Ectodermal cell (in vitro differentiated cells): ENCODE data around the gene C9orf43.
"Not testable (repeated sequence)": the region's sequence is repeated elsewhere in the genome, so short reads cannot be mapped to it uniquely, and the experiment has no call there.

Experiments
- H3K27ac ChIP-seq: 2 replicates; pipeline ENCODE4 v1.7.0; 2013; ENCODE audit warnings: mild to moderate bottlenecking, low read depth, low read length; ENCODE audit not compliant: insufficient read depth, poor library complexity, severe bottlenecking
- H3K27me3 ChIP-seq: 2 replicates; pipeline ENCODE4 v1.7.0; 2013; ENCODE audit warnings: mild to moderate bottlenecking, low read length; ENCODE audit not compliant: insufficient read depth, control insufficient read depth, poor library complexity, severe bottlenecking
- H3K36me3 ChIP-seq: one replicate; pipeline ENCODE4 v1.7.0; 2013; ENCODE audit warnings: low read length; ENCODE audit not compliant: control insufficient read depth, insufficient read depth
- H3K4me1 ChIP-seq: one replicate; pipeline ENCODE4 v1.7.0; 2013; ENCODE audit warnings: low read length; ENCODE audit not compliant: control insufficient read depth, insufficient read depth
- H3K4me3 ChIP-seq: 2 replicates; pipeline ENCODE4 v1.7.0; 2013; ENCODE audit warnings: low read depth, low read length, control low read depth; ENCODE audit not compliant: insufficient read depth
- H3K9me3 ChIP-seq: 2 replicates; pipeline ENCODE4 v1.7.0; 2013; ENCODE audit warnings: mild to moderate bottlenecking, low read length, moderate library complexity; ENCODE audit not compliant: control insufficient read depth
- WGBS, 2 experiments: methylation state at CpG; one replicate each; pipeline ENCODE4 v1.1.7; 2013; ENCODE audit warnings: missing lambda C conversion rate in 2 of 2; 5-methylcytosine and 5-hydroxymethylcytosine counted together

The C9orf43 gene

DNA sequence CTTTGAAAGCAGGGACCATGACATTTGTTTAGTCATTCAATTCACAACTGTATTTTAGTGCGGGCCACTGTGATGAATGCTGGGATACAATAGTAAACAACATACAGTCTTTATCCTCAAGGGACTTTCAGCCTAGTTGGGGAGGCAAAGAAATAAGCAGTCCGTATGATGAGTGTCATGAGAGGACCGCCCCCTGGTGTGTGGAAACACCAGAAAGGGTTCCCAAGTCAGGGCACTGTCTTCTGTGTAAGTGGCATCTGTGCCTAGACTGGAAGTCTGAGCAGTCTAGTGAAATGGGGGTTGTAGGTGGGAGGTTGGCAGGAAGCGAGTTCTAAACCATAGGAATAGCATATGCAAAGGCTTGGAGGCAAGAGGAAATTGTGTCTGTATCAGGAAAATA, 6.8 kb downstream of the C9orf43 start:
- Histone ChIP-seq H3K36me3 (no peaks in the 10 kb centered on the region), H3K9me3 (no peaks in the 10 kb centered on the region), H3K4me3 (no peak overlapping the region), H3K27ac (no peak overlapping the region), H3K4me1 (no peaks in the 10 kb centered on the region), H3K27me3 (no peaks in the 10 kb centered on the region)
- whole genome bisulfite sequencing, 2 experiments = 90% methylated on average over 4 of the region's 4 CpGs

DNA sequence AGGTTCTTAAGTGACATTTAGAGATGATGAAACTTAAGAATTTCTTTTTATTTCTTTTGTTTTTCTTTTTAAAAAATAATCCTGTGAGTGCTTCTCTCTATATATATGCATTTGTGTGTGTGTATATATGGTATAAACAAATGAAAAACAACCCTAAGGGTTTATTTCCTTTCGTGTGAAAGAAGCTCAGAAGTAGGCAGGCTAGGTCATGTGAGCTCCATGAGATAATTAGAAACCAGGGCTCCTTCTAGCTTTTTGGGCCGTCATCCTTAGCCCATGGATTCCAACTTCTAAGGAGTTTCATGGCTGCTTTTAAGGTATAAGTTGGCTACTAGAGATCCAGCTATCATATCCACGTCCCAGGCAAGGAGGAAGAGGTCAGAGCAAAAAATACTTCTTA, 11.2 kb downstream of the C9orf43 start:
- Histone ChIP-seq H3K4me1 (peaks cover 4% of the 10 kb centered on the region), H3K27ac (no peak overlapping the region), H3K36me3 (no peaks in the 10 kb centered on the region), H3K9me3 (no peaks in the 10 kb centered on the region), H3K4me3 (no peak overlapping the region), H3K27me3 (no peaks in the 10 kb centered on the region)
- WGBS, 2 experiments = 87 to 89% methylated on average over 3 of the region's 3 CpGs

DNA sequence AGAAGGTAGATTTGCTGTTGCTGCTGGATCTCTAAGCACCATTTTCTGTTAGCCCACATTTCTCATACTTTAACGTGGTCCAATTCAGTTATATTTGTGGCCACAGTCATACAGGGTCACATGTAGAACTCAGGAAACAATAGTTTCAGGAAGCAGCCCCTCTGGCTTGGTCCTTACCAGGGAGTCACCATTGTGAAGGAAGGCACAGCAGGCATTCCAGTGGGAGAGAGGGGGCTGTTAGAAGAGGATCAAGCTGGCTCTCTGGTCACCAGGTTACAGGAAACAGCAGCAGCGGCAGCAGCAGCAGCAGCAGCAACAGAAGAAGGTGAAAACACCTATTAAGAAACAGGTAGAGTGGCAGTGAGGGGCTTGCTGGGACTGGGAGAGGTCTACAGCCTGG, 14.5 kb downstream of the C9orf43 start:
- no peaks in the 10 kb centered on the region for H3K27me3 ChIP-seq
- 40 to 42% methylated on average over 2 of the region's 2 CpGs for WGBS, 2 experiments
- no peaks in the 10 kb centered on the region for H3K36me3 ChIP-seq
- H3K9me3 ChIP-seq = no peaks in the 10 kb centered on the region
- H3K27ac ChIP-seq = no peak overlapping the region
- H3K4me1 ChIP-seq = peaks cover 4% of the 10 kb centered on the region
- H3K4me3 ChIP-seq = no peak overlapping the region

DNA sequence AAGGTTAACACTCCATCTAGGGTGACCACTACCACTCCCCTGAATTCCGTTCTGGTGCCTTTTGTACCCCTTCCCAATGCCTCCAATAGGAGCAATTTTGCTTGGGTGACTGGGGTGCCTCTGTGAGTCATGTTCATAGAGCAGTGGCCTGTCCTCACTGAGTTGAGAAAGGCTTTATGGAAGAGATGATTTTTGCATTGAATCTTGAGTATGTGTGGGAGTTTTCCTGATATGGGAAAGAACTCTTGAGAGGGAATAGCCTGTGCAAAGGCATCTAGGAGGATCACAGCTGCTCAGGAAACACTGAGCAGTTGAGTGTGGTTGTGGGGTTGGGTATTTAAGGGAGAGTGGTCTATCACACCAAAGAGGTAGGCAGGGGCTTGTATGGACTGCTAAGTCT, 16.2 kb downstream of the C9orf43 start:
- no peak overlapping the region for H3K27ac ChIP-seq
- no peaks in the 10 kb centered on the region for H3K27me3 ChIP-seq
- H3K36me3 ChIP-seq = no peaks in the 10 kb centered on the region
- H3K4me3 ChIP-seq = no peak overlapping the region
- WGBS, 2 experiments = 50 to 55% methylated on average over 1 of the region's 1 CpG
- peaks cover 4% of the 10 kb centered on the region for H3K4me1 ChIP-seq
- H3K9me3 ChIP-seq = no peaks in the 10 kb centered on the region

DNA sequence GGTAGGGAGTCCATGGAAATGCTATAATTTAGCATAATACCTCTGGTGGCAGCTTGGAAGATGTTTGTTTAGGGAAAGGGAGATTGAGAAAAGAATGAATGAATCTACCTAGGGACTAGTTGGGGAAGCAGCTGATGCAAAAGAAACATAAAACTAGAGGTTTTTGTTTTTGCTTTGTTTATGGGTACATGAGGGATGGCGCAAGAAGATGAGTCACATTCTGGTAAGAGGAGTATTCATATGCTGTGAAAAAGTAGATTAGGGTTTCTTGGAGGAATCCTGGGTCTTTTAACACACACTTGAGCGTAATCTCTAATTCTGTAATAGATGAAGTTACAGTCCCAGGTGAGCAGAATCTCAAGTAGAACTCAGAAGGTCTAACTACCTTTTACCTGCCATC, 17.1 kb downstream of the C9orf43 start:
- Histone ChIP-seq H3K36me3 (no peaks in the 10 kb centered on the region), H3K27ac (no peak overlapping the region), H3K9me3 (no peaks in the 10 kb centered on the region), H3K27me3 (no peaks in the 10 kb centered on the region), H3K4me3 (no peak overlapping the region), H3K4me1 (peaks cover 4% of the 10 kb centered on the region)
- 94 to 95% methylated on average over 2 of the region's 2 CpGs for WGBS, 2 experiments

DNA sequence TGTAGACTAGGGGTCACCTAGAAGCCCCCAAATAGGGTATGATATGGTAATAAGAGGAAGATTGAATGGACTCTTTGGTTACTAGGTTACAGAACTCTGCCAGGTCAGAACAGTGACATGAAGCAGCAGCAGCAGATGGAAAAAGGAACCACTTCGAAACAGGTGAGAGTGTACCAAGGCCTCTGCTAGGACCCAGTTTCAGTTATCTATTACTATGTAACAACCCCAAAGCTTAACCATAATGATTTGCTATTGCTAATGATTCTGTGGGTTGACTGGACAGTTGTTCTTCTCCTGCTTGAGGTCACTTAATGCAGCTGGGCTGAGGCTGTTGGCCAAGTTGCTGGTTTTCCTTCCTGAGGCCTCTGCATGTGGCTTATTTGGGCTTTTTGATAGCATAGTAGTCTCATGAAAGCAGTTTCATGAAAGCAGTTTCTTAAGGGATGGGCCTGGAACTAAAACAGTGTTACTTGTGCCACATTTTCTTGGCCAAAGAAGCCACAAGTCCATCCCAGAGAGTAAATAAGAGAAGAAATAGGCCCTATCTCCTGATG, 17.6 kb downstream of the C9orf43 start:
- H3K27ac ChIP-seq = no peak overlapping the region
- H3K4me1 ChIP-seq = peaks cover 4% of the 10 kb centered on the region
- H3K9me3 ChIP-seq = no peaks in the 10 kb centered on the region
- WGBS, 2 experiments = 80 to 89% methylated on average over 1 of the region's 1 CpG
- no peaks in the 10 kb centered on the region for H3K36me3 ChIP-seq
- H3K27me3 ChIP-seq = no peaks in the 10 kb centered on the region
- H3K4me3 ChIP-seq = no peak overlapping the region

DNA sequence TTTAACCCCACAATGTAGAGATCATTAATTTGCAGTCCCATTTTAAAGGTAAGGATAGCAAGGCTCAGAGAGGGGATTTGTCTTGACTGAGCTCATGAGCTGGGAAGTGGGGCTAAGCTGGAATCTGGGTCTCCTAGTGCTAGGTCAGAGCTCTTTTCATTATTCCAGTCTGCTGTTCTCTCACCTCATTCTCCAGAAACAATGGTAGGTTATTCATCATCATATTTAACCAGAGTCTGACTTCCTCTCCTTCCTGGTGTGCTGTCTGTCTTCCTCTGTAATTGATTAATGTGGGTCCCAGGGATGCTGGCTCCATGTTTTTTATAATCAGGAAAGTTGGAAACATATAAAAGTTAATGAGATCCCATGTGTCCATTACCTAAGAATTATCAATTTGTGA, 20.6 kb downstream of the C9orf43 start:
- no peaks in the 10 kb centered on the region for H3K27me3 ChIP-seq
- H3K4me1 ChIP-seq = no peaks in the 10 kb centered on the region
- no peaks in the 10 kb centered on the region for H3K9me3 ChIP-seq
- no peaks in the 10 kb centered on the region for H3K36me3 ChIP-seq
- H3K27ac ChIP-seq = no peak overlapping the region
- no peak overlapping the region for H3K4me3 ChIP-seq

DNA sequence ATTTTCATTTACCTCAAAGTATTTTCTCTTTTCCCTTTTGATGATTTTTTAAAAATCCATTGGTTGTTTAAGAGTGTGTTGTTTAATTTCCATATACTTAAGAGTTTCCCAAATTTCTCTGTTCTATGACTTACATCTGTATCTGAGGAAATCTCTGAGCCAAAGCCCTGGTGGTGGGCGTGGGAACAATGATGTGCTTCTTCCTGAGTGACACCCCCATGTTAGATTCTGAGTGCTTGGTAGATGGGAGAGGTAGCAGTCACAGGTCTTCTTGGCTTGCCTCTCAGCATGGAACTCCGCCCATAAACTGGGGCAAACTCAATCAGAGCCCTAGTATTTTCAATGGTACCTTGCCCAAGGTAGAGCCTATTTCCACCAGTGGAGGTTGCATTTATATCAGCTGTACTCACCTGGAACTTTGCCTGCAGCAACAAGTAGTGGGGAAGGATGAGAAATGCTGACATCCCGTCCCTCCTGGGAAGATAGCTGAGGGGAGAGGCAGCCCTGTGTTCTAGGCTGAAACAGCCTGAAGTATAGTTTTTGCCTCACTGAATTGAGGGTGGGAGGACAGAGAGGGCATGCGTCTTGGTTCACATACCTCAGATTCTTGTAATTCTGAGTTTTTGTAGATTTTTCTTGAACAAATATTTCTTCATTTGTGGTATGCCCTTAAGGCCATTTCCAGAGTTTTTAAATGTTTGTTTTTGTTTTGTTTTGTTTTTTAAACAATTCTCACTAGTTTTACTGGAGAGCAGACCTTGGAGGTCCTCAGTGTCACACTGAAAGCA, 26.4 kb downstream of the C9orf43 start:
- H3K27ac ChIP-seq = no peak overlapping the region
- H3K36me3 ChIP-seq = no peaks in the 10 kb centered on the region
- H3K4me1 ChIP-seq = no peaks in the 10 kb centered on the region
- no peak overlapping the region for H3K4me3 ChIP-seq
- H3K27me3 ChIP-seq = no peaks in the 10 kb centered on the region
- 88 to 93% methylated on average over 4 of the region's 4 CpGs for WGBS, 2 experiments
- H3K9me3 ChIP-seq = no peaks in the 10 kb centered on the region

DNA sequence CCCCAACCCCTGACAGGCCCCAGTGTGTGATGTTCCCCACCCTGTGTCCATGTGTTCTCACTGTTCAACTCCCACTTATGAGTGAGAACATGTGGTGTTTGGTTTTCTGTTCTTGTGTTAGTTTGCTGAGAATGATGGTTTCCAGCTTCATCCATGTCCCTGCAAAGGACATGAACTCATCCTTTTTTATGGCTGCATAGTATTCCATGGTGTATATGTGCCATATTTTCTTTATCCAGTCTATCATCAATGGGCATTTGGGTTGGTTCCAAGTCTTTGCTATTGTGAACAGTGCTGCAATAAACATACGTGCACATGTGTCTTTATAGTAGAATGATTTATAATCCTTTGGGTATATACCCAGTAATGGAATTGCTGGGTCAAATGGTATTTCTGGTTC, 27.2 kb downstream of the C9orf43 start:
- not testable (repeated sequence) for H3K27me3 ChIP-seq, H3K27ac ChIP-seq, H3K4me3 ChIP-seq, H3K36me3 ChIP-seq, H3K4me1 ChIP-seq, H3K9me3 ChIP-seq
- 83 to 100% methylated on average over 1 of the region's 1 CpG for WGBS, 2 experiments

DNA sequence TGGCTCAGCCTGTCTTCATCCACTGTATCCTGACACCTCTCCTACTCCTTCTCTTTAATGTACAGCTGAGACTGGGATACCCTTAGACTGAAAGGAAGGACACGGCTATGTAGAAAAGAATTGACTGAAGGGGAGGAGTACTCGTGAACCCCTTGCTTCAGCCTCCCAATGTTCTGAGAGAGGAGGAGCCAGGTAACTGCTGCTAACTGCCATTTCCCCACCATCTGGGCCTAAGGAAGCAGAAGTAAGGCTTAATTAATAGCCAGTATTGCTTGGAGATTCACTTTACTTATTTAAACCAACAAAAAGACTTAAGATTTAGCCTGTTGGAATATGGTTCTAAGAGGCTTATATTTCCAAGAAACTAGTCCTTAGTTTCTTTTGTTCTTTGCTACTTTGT, 34.2 kb downstream of the C9orf43 start:
- H3K4me1 ChIP-seq = no peaks in the 10 kb centered on the region
- no peaks in the 10 kb centered on the region for H3K9me3 ChIP-seq
- 89 to 97% methylated on average over 2 of the region's 2 CpGs for WGBS, 2 experiments
- H3K36me3 ChIP-seq = no peaks in the 10 kb centered on the region
- H3K27me3 ChIP-seq = no peaks in the 10 kb centered on the region
- H3K4me3 ChIP-seq = no peak overlapping the region
- no peak overlapping the region for H3K27ac ChIP-seq
